SK-N-SH (cell line): ENCODE measurements around the gene ZCCHC13. TPM values are rescaled to one million over a fixed set of nuclear protein-coding genes. Genes with fewer than 3 reads are reported as not detected.
"Not testable (repeated sequence)": the region's sequence is repeated elsewhere in the genome, so short reads cannot be mapped to it uniquely, and the experiment has no call there.

Experiments used
- CTCF ChIA-PET: fragments of 300-600, 350-600 bp; formaldehyde crosslinking; extraction: SDS; loops from one replicate; lab custom pipeline; 2021; lab: Yijun Ruan, JAX
- POLR2A ChIA-PET: fragments of 350-600 bp; sonication (Branson Sonifier 250); formaldehyde crosslinking; extraction: SDS; loops from one replicate; lab custom pipeline; 2020; ENCODE audit warnings: antibody characterized with exemption, inconsistent platforms; lab: Yijun Ruan, JAX
- DNase-seq: peaks from one replicate; pipeline ENCODE4 v3.0.0; 2012
- H2AFZ ChIP-seq: fragments of 200-600 bp; sonication (generic); 2 replicates; pipeline ENCODE4 v1.8.1; 2016; ENCODE audit warnings: antibody characterized with exemption, mild to moderate bottlenecking, low read depth
- H3F3A ChIP-seq: fragments of 200-600 bp; sonication (generic); replicated peaks from 2 replicates; pipeline ENCODE3; 2016; ENCODE audit warnings: antibody characterized with exemption, mild to moderate bottlenecking; ENCODE audit not compliant: insufficient read depth
- H3K27ac ChIP-seq, 2 experiments: fragments of 200-500 bp in 1 of 2; fragments of 200-600 bp in 1 of 2; sonication (Bioruptor generic) in 1 of 2; sonication (generic), shearing (Covaris generic) in 1 of 2; 2 replicates each; pipeline versions ENCODE4 v1.5.1 to v1.6.1; 2014 to 2016; ENCODE audit warnings: low read depth in 2 of 2, inconsistent platforms in 1 of 2, low read length in 1 of 2, mild to moderate bottlenecking in 1 of 2, mixed read lengths in 1 of 2
- H3K27me3 ChIP-seq: fragments of 200-600 bp; sonication (generic), shearing (Covaris generic); 2 replicates; pipeline ENCODE4 v1.6.1; 2016; ENCODE audit warnings: mixed run types; ENCODE audit not compliant: insufficient read depth
- H3K36me3 ChIP-seq, 2 experiments: fragments of 200-500 bp in 1 of 2; fragments of 200-600 bp in 1 of 2; sonication (Bioruptor generic) in 1 of 2; sonication (generic) in 1 of 2; replicated peaks in 1 of 2; 2 replicates each; pipeline versions ENCODE3 to v1.5.1; 2014 to 2016; ENCODE audit warnings: low read length in 1 of 2, mild to moderate bottlenecking in 1 of 2; ENCODE audit not compliant: insufficient read depth in 2 of 2, control insufficient read depth in 1 of 2
- H3K4me1 ChIP-seq, 2 experiments: fragments of 200-500 bp in 1 of 2; fragments of 200-600 bp in 1 of 2; sonication (Bioruptor generic) in 1 of 2; sonication (generic), shearing (Covaris generic) in 1 of 2; 2 replicates each; pipeline versions ENCODE4 v1.5.1 to v1.6.1; 2014 to 2016; ENCODE audit warnings: low read depth in 1 of 2, low read length in 1 of 2, mixed run types in 1 of 2; ENCODE audit not compliant: insufficient read depth in 2 of 2, control insufficient read depth in 1 of 2
- H3K4me2 ChIP-seq: fragments of 200-600 bp; sonication (generic), shearing (Covaris generic); 2 replicates; pipeline ENCODE4 v1.6.1; 2017; ENCODE audit warnings: mixed run types
- H3K4me3 ChIP-seq, 2 experiments: fragments of 200-500 bp in 1 of 2; fragments of 200-600 bp in 1 of 2; sonication (Bioruptor generic) in 1 of 2; sonication (generic), shearing (Covaris generic) in 1 of 2; 2 replicates each; pipeline versions ENCODE4 v1.5.1 to v1.8.1; 2014 to 2016; ENCODE audit warnings: low read depth in 2 of 2, inconsistent platforms in 1 of 2, low read length in 1 of 2, mild to moderate bottlenecking in 1 of 2, mixed read lengths in 1 of 2, moderate library complexity in 1 of 2
- H3K79me2 ChIP-seq: fragments of 200-600 bp; sonication (generic); 2 replicates; pipeline ENCODE4 v1.8.1; 2017; ENCODE audit warnings: mild to moderate bottlenecking; ENCODE audit not compliant: insufficient read depth
- H3K9ac ChIP-seq: fragments of 200-600 bp; sonication (generic); 2 replicates; pipeline ENCODE4 v1.6.1; 2017; ENCODE audit warnings: mixed run types
- H3K9me2 ChIP-seq: fragments of 200-600 bp; sonication (generic); 2 replicates; pipeline ENCODE4 v1.6.1; 2017; ENCODE audit warnings: mixed run types
- H3K9me3 ChIP-seq: fragments of 200-600 bp; sonication (generic); 2 replicates; pipeline ENCODE4 v1.6.1; 2017; ENCODE audit warnings: mixed run types, mild to moderate bottlenecking, moderate library complexity
- H4K20me1 ChIP-seq: fragments of 200-600 bp; sonication (generic); 2 replicates; pipeline ENCODE4 v1.6.1; 2017; ENCODE audit warnings: mild to moderate bottlenecking, mixed run types; ENCODE audit not compliant: insufficient read depth
- ELF1 ChIP-seq: IDR thresholded peaks from 2 replicates; pipeline ENCODE4 v1.4.0; 2012
- FOSL2 ChIP-seq: IDR thresholded peaks from 2 replicates; pipeline ENCODE4 v1.4.0; 2012; ENCODE audit warnings: low read depth, mild to moderate bottlenecking, moderate library complexity, borderline replicate concordance
- JUND ChIP-seq: IDR thresholded peaks from 2 replicates; pipeline ENCODE4 v1.4.0; 2012
- MEF2A ChIP-seq: IDR thresholded peaks from 2 replicates; pipeline ENCODE4 v1.4.0; 2012; ENCODE audit warnings: low read depth, borderline replicate concordance
- MXI1 ChIP-seq: IDR thresholded peaks from 2 replicates; pipeline ENCODE4 v1.6.1; 2012; ENCODE audit warnings: mild to moderate bottlenecking, low read depth, low read length, improper control_type of control experiment
- NFIC ChIP-seq: IDR thresholded peaks from 2 replicates; pipeline ENCODE4 v1.4.0; 2012; ENCODE audit warnings: borderline replicate concordance
- RAD21 ChIP-seq: IDR thresholded peaks from 2 replicates; pipeline ENCODE4 v1.6.1; 2012; ENCODE audit warnings: mild to moderate bottlenecking, low read length
- RCOR1 ChIP-seq: fragments of 150-350 bp; IDR thresholded peaks from 2 replicates; pipeline ENCODE4 v1.6.1; 2017; ENCODE audit warnings: antibody characterized with exemption, low read length
- RFX5 ChIP-seq: IDR thresholded peaks from 2 replicates; pipeline ENCODE4 v1.6.1; 2012; ENCODE audit warnings: mild to moderate bottlenecking, improper control_type of control experiment, low read length
- SIN3A ChIP-seq: IDR thresholded peaks from 2 replicates; pipeline ENCODE4 v1.6.1; 2012; ENCODE audit warnings: low read depth, mild to moderate bottlenecking, low read length, moderate library complexity, borderline replicate concordance
- YY1 ChIP-seq: IDR thresholded peaks from 2 replicates; pipeline ENCODE4 v1.4.0; 2012; ENCODE audit warnings: low read depth, mild to moderate bottlenecking
- WGBS: methylation state at CpG from one replicate; pipeline ENCODE4 v1.1.6; 2017; ENCODE audit warnings: low lambda C conversion rate; 5-methylcytosine and 5-hydroxymethylcytosine counted together
- polyA plus RNA-seq, 3 experiments: library from polyadenylated mRNA; depleted of rRNA; stranded (reverse); fragments of >200 nt; gene quantifications; 2 replicates each; pipeline ENCODE4 v1.2.3, GENCODE V29; 2012
- TF ChIP-seq, protein P1 (sequence below): fragments of 150-350 bp; IDR thresholded peaks from 2 replicates; pipeline ENCODE4 v1.6.1; 2017; ENCODE audit warnings: antibody characterized with exemption, low read length, low read depth, borderline replicate concordance
- TF ChIP-seq, protein P2 (sequence below): IDR thresholded peaks from 2 replicates; pipeline ENCODE4 v1.4.0; 2012; ENCODE audit warnings: low read depth, borderline replicate concordance

Gene ZCCHC13
- polyA plus RNA-seq, 1 of the 3 experiments (the other 2 are of a cell fraction), result not detected

DNA sequence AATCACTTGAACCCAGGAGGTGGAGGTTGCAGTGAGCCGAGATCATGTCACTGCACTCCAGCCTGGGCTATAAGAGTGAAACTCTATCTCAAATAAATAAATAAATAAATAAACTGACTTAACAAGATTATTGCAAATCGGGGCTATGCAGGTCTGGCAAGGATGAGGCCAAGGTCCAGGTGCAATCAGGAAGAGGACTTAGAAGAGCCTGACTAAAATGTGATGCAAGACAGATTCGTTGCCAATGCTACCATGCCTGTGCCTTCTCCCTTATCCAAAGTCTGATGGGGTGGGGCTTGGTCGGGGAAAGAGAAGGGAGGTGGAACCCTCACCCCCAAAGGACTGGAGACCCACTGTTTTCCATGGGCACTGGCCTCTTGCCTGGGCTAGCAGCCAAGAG lies 14.7 kb downstream of the ZCCHC13 start:
- no peak for TF ChIP-seq ELF1
- TF ChIP-seq NFIC, result no peak
- TF ChIP-seq MEF2A, result no peak
- TF ChIP-seq FOSL2, result no peak
- TF ChIP-seq JUND, result no peak
- no peak for TF ChIP-seq RFX5
- TF ChIP-seq YY1, result no peak
- TF ChIP-seq MXI1, result no peak
- no peak for TF ChIP-seq SIN3A
- TF ChIP-seq, protein P1, sequence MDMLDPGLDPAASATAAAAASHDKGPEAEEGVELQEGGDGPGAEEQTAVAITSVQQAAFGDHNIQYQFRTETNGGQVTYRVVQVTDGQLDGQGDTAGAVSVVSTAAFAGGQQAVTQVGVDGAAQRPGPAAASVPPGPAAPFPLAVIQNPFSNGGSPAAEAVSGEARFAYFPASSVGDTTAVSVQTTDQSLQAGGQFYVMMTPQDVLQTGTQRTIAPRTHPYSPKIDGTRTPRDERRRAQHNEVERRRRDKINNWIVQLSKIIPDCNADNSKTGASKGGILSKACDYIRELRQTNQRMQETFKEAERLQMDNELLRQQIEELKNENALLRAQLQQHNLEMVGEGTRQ, result no peak
- TF ChIP-seq, protein P2, sequence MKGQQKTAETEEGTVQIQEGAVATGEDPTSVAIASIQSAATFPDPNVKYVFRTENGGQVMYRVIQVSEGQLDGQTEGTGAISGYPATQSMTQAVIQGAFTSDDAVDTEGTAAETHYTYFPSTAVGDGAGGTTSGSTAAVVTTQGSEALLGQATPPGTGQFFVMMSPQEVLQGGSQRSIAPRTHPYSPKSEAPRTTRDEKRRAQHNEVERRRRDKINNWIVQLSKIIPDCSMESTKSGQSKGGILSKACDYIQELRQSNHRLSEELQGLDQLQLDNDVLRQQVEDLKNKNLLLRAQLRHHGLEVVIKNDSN, result no peak
- no peak for TF ChIP-seq RAD21
- TF ChIP-seq RCOR1, result no peak
- POLR2A ChIA-PET, result no interaction called here

DNA sequence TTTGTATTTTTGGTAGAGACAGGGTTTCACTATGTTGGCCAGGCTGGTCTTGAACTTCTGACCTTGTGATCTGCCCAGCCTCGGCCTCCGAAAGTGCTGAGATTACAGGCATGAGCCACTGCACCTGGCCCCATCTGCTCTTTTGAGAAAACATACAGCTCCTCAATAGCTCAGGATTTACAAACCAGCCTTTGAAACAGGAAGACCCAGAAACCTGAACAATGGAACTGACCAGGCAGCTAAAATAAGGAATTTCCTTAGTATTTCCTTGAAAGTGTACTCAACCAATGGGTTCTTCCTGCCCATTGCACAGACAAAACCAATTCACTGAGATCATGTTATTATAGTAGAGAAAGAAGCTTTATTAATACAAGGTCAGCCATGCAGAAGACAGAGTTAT lies 15.3 kb downstream of the ZCCHC13 start:
- H3K36me3 ChIP-seq, H3K9ac ChIP-seq, H2AFZ ChIP-seq, H3K4me2 ChIP-seq, H3K9me3 ChIP-seq, H3K4me3 ChIP-seq, H3K4me1 ChIP-seq, H4K20me1 ChIP-seq, H3K79me2 ChIP-seq, CTCF ChIA-PET, H3K27ac ChIP-seq, POLR2A ChIA-PET, H3F3A ChIP-seq, H3K9me2 ChIP-seq, DNase-seq: not testable (repeated sequence)
- WGBS, result 57% methylated on average over 2 of the region's 2 CpGs
- peaks cover 27% of the 10 kb centered on the region; the same call in 1 of the 2 replicates for H3K27me3 ChIP-seq

More for the DNA sequence above, 14.7 kb downstream of the ZCCHC13 start:
- no peaks in the 10 kb centered on the region for H3F3A ChIP-seq
- H3K79me2 ChIP-seq, result no peaks in the 10 kb centered on the region
- no peak overlapping the region for H3K4me2 ChIP-seq
- H3K27me3 ChIP-seq, result peaks cover 27% of the 10 kb centered on the region; the same call in 1 of the 2 replicates
- no peak overlapping the region for H3K9ac ChIP-seq
- H3K4me3 ChIP-seq, result no peak overlapping the region
- H3K27ac ChIP-seq, result no peak overlapping the region
- no peaks in the 10 kb centered on the region for H3K9me2 ChIP-seq
- CTCF ChIA-PET, result no interaction called here
- no peak overlapping the region for H2AFZ ChIP-seq
- no peaks in the 10 kb centered on the region for H3K36me3 ChIP-seq
- no peaks in the 10 kb centered on the region for H4K20me1 ChIP-seq
- H3K4me1 ChIP-seq, result no peaks in the 10 kb centered on the region
- no peaks in the 10 kb centered on the region for H3K9me3 ChIP-seq
- no peak for DNase-seq
- WGBS, result 15% methylated on average over 4 of the region's 4 CpGs
